ENCODE results near the gene MARCHF10.

GRCh38 chr17:62809656-62810055 is 1.5 kb upstream of the MARCHF10 start:
- TF ChIP-seq CTCF (IDR thresholded peaks at IDR 0.05; ENCODE audit: poor library complexity, severe bottlenecking) (no peak), EZH2 (IDR thresholded peaks at IDR 0.05; ENCODE audit: borderline replicate concordance, insufficient read depth, low read length, poor library complexity, severe bottlenecking) (no peak), EP300 (conservative IDR thresholded peaks at IDR 0.05; ENCODE audit: poor library complexity, severe bottlenecking) (no peak), TAF1 (IDR thresholded peaks at IDR 0.05; ENCODE audit: low read depth) (no peak), RAD21 (conservative IDR thresholded peaks at IDR 0.05) (no peak), SMC3 (conservative IDR thresholded peaks at IDR 0.05; ENCODE audit: poor library complexity) (no peak)

Measured in neural cell (in vitro differentiated cells).